Effector memory CD8-positive, alpha-beta T cell (primary cell): Measurements from ENCODE around the gene HMGB4.

Experiments
- ATAC-seq: fragments of 150-1000 bp; cut with Tn5 transposase; replicated peaks from 2 replicates; pipeline ENCODE4 v1.10.0; 2021; ENCODE audit warnings: mild to moderate bottlenecking, moderate library complexity
- DNase-seq, 3 experiments: peaks; one replicate each; pipeline ENCODE4 v3.0.0; 2021
- H3K27ac Mint-ChIP-seq, 2 donors: one replicate each; pipeline ENCODE4 v1.8.0; 2022; ENCODE audit warnings: mild to moderate bottlenecking in 2 of 2, mixed read lengths in 2 of 2, moderate library complexity in 2 of 2
- H3K27me3 Mint-ChIP-seq, 2 donors: one replicate each; pipeline ENCODE4 v1.8.0; 2022; ENCODE audit warnings: mixed read lengths in 2 of 2
- H3K36me3 Mint-ChIP-seq: one replicate; pipeline ENCODE4 v1.8.0; 2022; ENCODE audit warnings: mild to moderate bottlenecking, moderate library complexity, mixed read lengths; ENCODE audit not compliant: insufficient read depth
- H3K4me1 Mint-ChIP-seq, 2 donors: one replicate each; pipeline ENCODE4 v1.8.0; 2022; ENCODE audit warnings: low read depth in 2 of 2, mixed read lengths in 2 of 2
- H3K4me3 Mint-ChIP-seq, 2 donors: one replicate each; pipeline ENCODE4 v1.8.0; 2022; ENCODE audit warnings: mild to moderate bottlenecking in 2 of 2, mixed read lengths in 2 of 2, moderate library complexity in 2 of 2
- H3K9me3 Mint-ChIP-seq, 2 donors: one replicate each; pipeline ENCODE4 v1.8.0; 2022; ENCODE audit warnings: mixed read lengths in 2 of 2

HMGB4 gene

DNA sequence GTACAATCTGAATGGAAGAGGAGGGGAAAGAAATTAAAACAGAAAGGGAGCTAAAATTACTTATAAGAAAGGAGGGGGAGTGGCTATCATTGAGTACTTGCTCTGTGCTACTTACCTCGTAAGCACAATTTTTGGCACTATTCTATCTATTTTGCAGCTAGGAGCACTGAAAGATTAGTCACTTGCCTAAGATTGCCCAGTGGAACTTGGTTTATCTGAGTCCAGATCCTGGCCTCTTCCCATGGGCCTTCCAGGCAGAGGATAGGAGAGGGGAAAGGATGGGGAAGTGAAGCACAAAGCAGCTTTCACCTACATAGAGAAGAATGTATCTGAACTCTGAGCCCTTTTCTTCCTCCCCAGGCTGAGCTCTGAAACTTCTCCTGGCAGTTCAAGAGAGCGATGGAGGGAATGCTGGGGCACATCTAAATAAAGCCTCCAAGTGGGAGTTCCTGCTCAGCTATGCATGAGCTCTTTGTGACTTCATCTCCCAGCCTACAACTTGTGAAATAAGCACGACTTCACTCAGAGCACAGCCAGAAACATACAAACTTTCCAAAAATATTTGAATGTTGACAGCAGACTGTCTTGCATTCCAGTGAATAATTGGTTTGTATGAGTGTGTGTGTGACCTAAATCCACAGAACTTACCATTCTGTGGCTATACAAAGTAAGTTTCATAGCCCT is 29.4 kb downstream of the HMGB4 start:
- DNase-seq: no peak
- peaks cover 30 to 33% of the 10 kb centered on the region in 2 donors for H3K27me3 Mint-ChIP-seq

GRCh38 chr1:33895396-33895795 is 31.5 kb downstream of the HMGB4 start:
- no peak for ATAC-seq
- H3K9me3 Mint-ChIP-seq: no peaks in the 10 kb centered on the region
- DNase-seq: no peak
- no peaks in the 10 kb centered on the region for H3K36me3 Mint-ChIP-seq
- H3K4me1 Mint-ChIP-seq: no peaks in the 10 kb centered on the region
- no peak overlapping the region for H3K27ac Mint-ChIP-seq
- no peak overlapping the region for H3K4me3 Mint-ChIP-seq
- H3K27me3 Mint-ChIP-seq: peaks cover 30 to 33% of the 10 kb centered on the region in 2 donors

More for the DNA sequence above, 29.4 kb downstream of the HMGB4 start:
- Mint-ChIP-seq H3K27ac (no peak overlapping the region), H3K9me3 (no peaks in the 10 kb centered on the region), H3K4me3 (no peak overlapping the region), H3K36me3 (no peaks in the 10 kb centered on the region), H3K4me1 (no peaks in the 10 kb centered on the region)
- ATAC-seq: no peak

DNA sequence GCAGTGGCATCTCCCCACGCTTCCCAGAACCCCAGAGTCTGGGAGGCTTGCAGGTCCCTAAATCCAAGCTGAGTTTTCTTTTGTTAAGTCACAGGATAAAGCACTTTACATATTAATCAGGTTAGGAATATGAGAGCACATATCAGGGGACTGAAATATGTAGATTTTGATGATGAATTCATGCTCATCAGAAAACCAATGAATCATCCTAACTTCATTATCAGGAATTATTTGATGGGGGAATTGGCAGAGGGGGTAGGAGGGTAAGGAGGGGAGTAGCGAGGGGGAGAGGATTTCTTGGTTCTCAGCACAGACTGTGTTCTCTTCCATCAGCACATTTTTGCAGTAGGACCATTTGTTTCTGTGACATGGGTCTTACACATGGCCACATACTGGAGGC is 32.1 kb downstream of the HMGB4 start:
- peaks cover 30 to 33% of the 10 kb centered on the region in 2 donors for H3K27me3 Mint-ChIP-seq
- H3K4me3 Mint-ChIP-seq: no peak overlapping the region
- H3K4me1 Mint-ChIP-seq: no peaks in the 10 kb centered on the region
- DNase-seq (no peak), ATAC-seq (no peak)
- no peaks in the 10 kb centered on the region for H3K9me3 Mint-ChIP-seq
- no peaks in the 10 kb centered on the region for H3K36me3 Mint-ChIP-seq
- no peak overlapping the region for H3K27ac Mint-ChIP-seq

GRCh38 chr1:33897092-33897725 is 33.3 kb downstream of the HMGB4 start:
- Mint-ChIP-seq H3K27ac (no peak overlapping the region), H3K4me1 (no peaks in the 10 kb centered on the region), H3K9me3 (no peaks in the 10 kb centered on the region), H3K36me3 (no peaks in the 10 kb centered on the region), H3K4me3 (no peak overlapping the region), H3K27me3 (peaks cover 30 to 33% of the 10 kb centered on the region in 2 donors)
- DNase-seq (no peak), ATAC-seq (no peak)

- DNase-seq (no peak), ATAC-seq (no peak)
- Mint-ChIP-seq H3K4me3 (no peak overlapping the region), H3K27ac (no peak overlapping the region), H3K36me3 (no peaks in the 10 kb centered on the region), H3K9me3 (no peaks in the 10 kb centered on the region), H3K4me1 (no peaks in the 10 kb centered on the region), H3K27me3 (peaks cover 30 to 33% of the 10 kb centered on the region in 2 donors)
Observed at GRCh38 chr1:33898406-33898805, 34.5 kb downstream of the HMGB4 start.

GRCh38 chr1:33898881-33899280 is 35.0 kb downstream of the HMGB4 start:
- DNase-seq: no peak
- Mint-ChIP-seq H3K36me3 (no peaks in the 10 kb centered on the region), H3K9me3 (no peaks in the 10 kb centered on the region), H3K4me1 (no peaks in the 10 kb centered on the region), H3K4me3 (no peak overlapping the region), H3K27ac (no peak overlapping the region), H3K27me3 (peaks cover 30 to 33% of the 10 kb centered on the region in 2 donors)
- no peak for ATAC-seq

GRCh38 chr1:33899746-33900145 is 35.9 kb downstream of the HMGB4 start:
- Mint-ChIP-seq H3K27ac (no peak overlapping the region), H3K4me1 (no peaks in the 10 kb centered on the region), H3K9me3 (no peaks in the 10 kb centered on the region), H3K36me3 (no peaks in the 10 kb centered on the region), H3K4me3 (no peak overlapping the region), H3K27me3 (peaks cover 23 to 27% of the 10 kb centered on the region in 2 donors)
- DNase-seq: no peak
- ATAC-seq: no peak

DNA sequence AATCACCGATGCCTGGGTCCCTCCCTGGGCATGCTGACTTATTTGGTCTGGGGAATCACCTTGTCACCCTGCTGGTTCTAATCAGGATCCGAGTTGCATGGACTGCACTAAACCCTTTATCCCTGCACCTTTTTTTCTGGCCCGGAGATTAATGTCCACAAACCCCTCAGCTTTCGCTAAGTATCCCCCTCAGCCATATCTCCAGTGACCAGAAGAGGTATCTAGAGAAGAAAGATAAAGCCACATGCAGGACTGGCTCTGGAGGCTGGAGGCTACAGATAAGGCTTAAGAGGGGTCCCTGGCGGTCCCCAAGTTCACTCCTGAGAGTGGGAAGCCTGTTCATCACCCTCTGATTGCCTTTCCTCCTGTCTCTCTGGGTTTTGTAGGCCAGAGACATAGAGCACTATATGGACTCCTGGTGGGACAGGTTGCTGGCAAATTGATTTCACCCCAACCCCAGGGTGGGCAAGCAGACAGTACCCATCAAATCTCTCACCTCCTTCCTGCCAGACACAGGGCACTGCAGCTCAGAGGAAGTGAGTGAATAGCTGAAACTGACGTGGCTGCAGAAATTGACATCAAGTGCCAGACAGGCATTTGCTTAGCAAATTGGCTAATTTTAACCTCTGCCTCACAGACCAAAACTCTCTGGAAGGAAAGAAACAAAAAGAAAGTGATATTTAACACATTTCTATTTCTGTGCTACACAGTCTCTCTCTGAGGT is 38.8 kb downstream of the HMGB4 start:
- DNase-seq (no peak), ATAC-seq (no peak)
- H3K27ac Mint-ChIP-seq: no peak overlapping the region
- H3K4me1 Mint-ChIP-seq: no peaks in the 10 kb centered on the region
- peaks cover 0 to 5% of the 10 kb centered on the region in 2 donors for H3K9me3 Mint-ChIP-seq
- no peak overlapping the region for H3K4me3 Mint-ChIP-seq
- H3K36me3 Mint-ChIP-seq: no peaks in the 10 kb centered on the region
- H3K27me3 Mint-ChIP-seq: peaks cover 11 to 23% of the 10 kb centered on the region in 2 donors

- Mint-ChIP-seq H3K4me3 (no peak overlapping the region), H3K27me3 (peaks cover 11 to 19% of the 10 kb centered on the region in 2 donors), H3K9me3 (peaks cover 0 to 5% of the 10 kb centered on the region in 2 donors), H3K36me3 (no peaks in the 10 kb centered on the region), H3K27ac (no peak overlapping the region), H3K4me1 (no peaks in the 10 kb centered on the region)
- DNase-seq (no peak), ATAC-seq (no peak)
Observed at GRCh38 chr1:33903210-33903589, 39.3 kb downstream of the HMGB4 start.

- H3K27ac Mint-ChIP-seq: no peak overlapping the region
- H3K27me3 Mint-ChIP-seq: peaks cover 20 to 24% of the 10 kb centered on the region in 2 donors
- H3K9me3 Mint-ChIP-seq: peaks cover 0 to 5% of the 10 kb centered on the region in 2 donors
- no peak for DNase-seq
- no peak for ATAC-seq
- no peaks in the 10 kb centered on the region for H3K4me1 Mint-ChIP-seq
- no peak overlapping the region for H3K4me3 Mint-ChIP-seq
- H3K36me3 Mint-ChIP-seq: no peaks in the 10 kb centered on the region
Observed at GRCh38 chr1:33905241-33905640, 41.4 kb downstream of the HMGB4 start.

- no peaks in the 10 kb centered on the region for H3K4me1 Mint-ChIP-seq
Observed at GRCh38 chr1:33906156-33906555, 42.3 kb downstream of the HMGB4 start.

DNA sequence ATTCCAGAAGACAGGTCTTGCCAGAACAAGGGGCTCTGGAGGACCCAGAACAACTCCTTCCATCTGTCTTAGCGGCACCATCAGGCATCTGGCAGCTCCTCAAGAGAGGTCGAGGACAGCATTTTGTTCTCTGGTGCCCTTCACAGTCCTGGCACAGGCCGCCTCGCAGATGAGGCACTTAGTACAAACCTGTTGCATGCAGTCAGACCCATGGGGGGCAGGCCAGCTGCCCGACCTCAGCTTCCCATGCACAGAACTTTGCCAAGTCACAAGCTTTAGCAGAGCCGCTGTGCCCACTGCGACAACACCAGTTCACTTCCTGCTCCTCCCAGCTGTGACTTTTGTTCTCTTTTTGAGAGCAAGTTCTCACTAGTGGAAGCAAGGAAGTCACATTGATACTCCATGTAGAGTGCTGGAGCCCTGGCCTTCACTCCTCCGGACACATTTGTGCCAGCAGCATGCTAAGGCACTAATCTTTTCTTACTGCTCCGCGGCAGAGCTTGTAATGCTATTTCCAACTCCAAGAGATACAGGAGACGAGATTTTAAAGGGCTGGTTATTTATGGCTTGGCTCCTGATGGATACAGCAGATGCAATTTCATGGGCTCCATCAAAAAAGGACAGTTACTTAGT is 44.6 kb downstream of the HMGB4 start:
- Mint-ChIP-seq H3K4me1 (no peaks in the 10 kb centered on the region), H3K27ac (no peak overlapping the region), H3K27me3 (peaks cover 40 to 43% of the 10 kb centered on the region in 2 donors), H3K36me3 (no peaks in the 10 kb centered on the region), H3K4me3 (no peak overlapping the region), H3K9me3 (peaks cover 0 to 5% of the 10 kb centered on the region in 2 donors)
- ATAC-seq: no peak
- no peak for DNase-seq

More at GRCh38 chr1:33906156-33906555, 42.3 kb downstream of the HMGB4 start:
- Mint-ChIP-seq H3K27me3 (peaks cover 21 to 28% of the 10 kb centered on the region in 2 donors), H3K27ac (no peak overlapping the region), H3K4me3 (no peak overlapping the region), H3K36me3 (no peaks in the 10 kb centered on the region), H3K9me3 (peaks cover 0 to 5% of the 10 kb centered on the region in 2 donors)
- no peak for ATAC-seq
- no peak for DNase-seq
